Peyer's patch (tissue), 4 donors: ENCODE results near the gene CCDC107. TPM values are rescaled to one million over a fixed set of nuclear protein-coding genes. Genes with fewer than 3 reads are reported as not detected.

Experiments used
- DNase-seq, 3 donors: peaks; one replicate each; pipeline ENCODE4 v3.0.0-alpha.2; 2017 to 2019
- H3K27ac ChIP-seq, 4 donors: fragments of 200-600 bp; sonication (generic); one replicate each; pipeline ENCODE4 v1.5.1; 2016 to 2019
- H3K27me3 ChIP-seq, 2 donors: fragments of 200-600 bp; sonication (generic); one replicate each; pipeline ENCODE4 v1.5.1; 2019
- H3K36me3 ChIP-seq, 3 donors: fragments of 200-600 bp; sonication (generic); one replicate each; pipeline ENCODE4 v1.5.1; 2016 to 2019
- H3K4me1 ChIP-seq, 4 donors: fragments of 200-600 bp; sonication (generic); one replicate each; pipeline ENCODE4 v1.5.1; 2016 to 2019
- H3K4me3 ChIP-seq, 4 donors: fragments of 200-600 bp; sonication (generic); 1 replicate in 3 of 4; 2 replicates in 1 of 4; pipeline ENCODE4 v1.5.1; 2016 to 2019; ENCODE audit warnings: mild to moderate bottlenecking in 1 of 4
- H3K9me3 ChIP-seq, 4 donors: fragments of 200-600 bp; sonication (generic); one replicate each; pipeline ENCODE4 v1.5.1; 2016 to 2019; ENCODE audit warnings: mild to moderate bottlenecking in 1 of 4
- CTCF ChIP-seq, 6 experiments: fragments of 450-650 bp in 4 of 6; fragments of 200-600 bp in 2 of 6; sonication (generic) in 1 of 6; IDR thresholded peaks; one replicate each; pipeline ENCODE4 v1.5.1; 2017 to 2019; ENCODE audit warnings: antibody characterized with exemption in 6 of 6, mild to moderate bottlenecking in 3 of 6, moderate library complexity in 1 of 6
- POLR2A ChIP-seq, 2 donors: fragments of 450-650 bp; IDR thresholded peaks; one replicate each; pipeline ENCODE4 v1.5.1; 2017; ENCODE audit warnings: antibody characterized with exemption in 2 of 2, mild to moderate bottlenecking in 2 of 2, moderate library complexity in 2 of 2
- total RNA-seq, 4 donors: library from RNA; depleted of rRNA; stranded (reverse); fragments of >200 nt; gene quantifications; one replicate each; pipeline ENCODE4 v1.1.0, GENCODE V29; 2016

CCDC107 gene
- total RNA-seq, 4 donors from 2014 or later: 14.0 to 21.9 (median 20.2) TPM

- peaks cover 0 to 8% (median 0%) of the 10 kb centered on the region in 3 donors for H3K36me3 ChIP-seq
- TF ChIP-seq CTCF (IDR thresholded peaks at IDR 0.05) (no peak), POLR2A (IDR thresholded peaks at IDR 0.05) (no peak)
- H3K27ac ChIP-seq: peak within 1 kb of the TSS; percentile 75 to 89 (median 80)
- DNase-seq: peak in 1 of 3 donors; percentile 59
- peak within 1 kb of the TSS; percentile 51 to 69 (median 68) for H3K4me3 ChIP-seq
- H3K27me3 ChIP-seq: no peaks in the 10 kb centered on the region
- H3K9me3 ChIP-seq: no peaks in the 10 kb centered on the region
- H3K4me1 ChIP-seq: peaks cover 0 to 23% (median 0%) of the 10 kb centered on the region in 4 donors
Measured at GRCh38 chr9:35689542-35690293, 31.6 kb downstream of the CCDC107 start, which contains the start of gene TPM2. TSS of gene TPM2 (minus strand) at chr9:35689925. CDS start at chr9:35689817, 108 bp downstream.

DNA sequence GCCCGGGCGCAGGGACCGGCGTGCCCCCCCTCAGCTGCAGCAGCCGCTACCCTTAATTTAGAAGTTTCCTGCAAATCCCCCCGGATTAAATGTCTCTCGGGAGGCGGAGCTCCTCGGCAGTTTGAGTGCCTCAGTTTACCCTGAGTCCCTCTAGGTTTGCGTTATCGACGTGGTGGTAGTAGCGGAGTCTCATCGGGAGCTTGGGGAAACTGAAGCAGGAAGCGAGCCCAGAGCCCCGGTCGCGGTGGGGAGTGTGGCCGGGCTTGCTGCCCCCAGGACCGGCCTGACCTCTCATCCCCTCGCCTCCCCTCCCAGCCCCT, 32.2 kb downstream of the CCDC107 start:
- H3K4me3 ChIP-seq: peak overlapping the region; percentile 51 to 69 (median 68)
- TF ChIP-seq CTCF (IDR thresholded peaks at IDR 0.05): no peak
- TF ChIP-seq POLR2A (IDR thresholded peaks at IDR 0.05): no peak
- H3K27me3 ChIP-seq: no peaks in the 10 kb centered on the region
- no peaks in the 10 kb centered on the region for H3K9me3 ChIP-seq
- no peak for DNase-seq
- H3K36me3 ChIP-seq: peaks cover 0 to 3% (median 0%) of the 10 kb centered on the region in 3 donors
- peak overlapping the region; percentile 75 to 89 (median 80) for H3K27ac ChIP-seq
- peaks cover 0 to 23% (median 0%) of the 10 kb centered on the region in 4 donors for H3K4me1 ChIP-seq

- Histone ChIP-seq H3K27me3 (no peaks in the 10 kb centered on the region), H3K9me3 (no peaks in the 10 kb centered on the region), H3K4me3 (peak overlapping the region; percentile 51 to 69 (median 68)), H3K4me1 (peaks cover 0 to 23% (median 0%) of the 10 kb centered on the region in 4 donors), H3K27ac (peak overlapping the region; percentile 75 to 89 (median 80)), H3K36me3 (no peaks in the 10 kb centered on the region)
- TF ChIP-seq POLR2A (IDR thresholded peaks at IDR 0.05) (no peak), CTCF (IDR thresholded peaks at IDR 0.05) (no peak)
- DNase-seq: peak; percentile 51 to 76 (median 73)
Measured at GRCh38 chr9:35690614-35691333, 32.7 kb downstream of the CCDC107 start.

DNA sequence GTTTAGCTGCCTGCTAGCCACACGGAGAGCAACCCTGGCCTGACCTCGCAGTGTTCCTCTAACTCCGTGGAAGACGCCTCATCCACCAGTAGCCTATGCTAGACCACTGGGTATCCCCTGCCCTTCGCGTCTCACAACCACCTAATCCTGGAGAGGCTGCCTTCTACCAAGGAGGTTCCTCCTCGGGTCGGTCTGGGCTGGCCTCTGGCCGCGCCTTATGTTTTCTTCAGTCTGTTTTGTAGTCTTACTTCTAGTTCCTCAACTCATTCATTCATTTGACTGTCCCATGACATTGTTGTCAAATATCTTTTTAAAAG, 33.2 kb downstream of the CCDC107 start:
- no peak for TF ChIP-seq POLR2A (IDR thresholded peaks at IDR 0.05)
- TF ChIP-seq CTCF (IDR thresholded peaks at IDR 0.05): no peak
- no peaks in the 10 kb centered on the region for H3K36me3 ChIP-seq
- H3K4me1 ChIP-seq: peaks cover 0 to 26% (median 0%) of the 10 kb centered on the region in 4 donors
- peak overlapping the region; percentile 75 to 89 (median 80) for H3K27ac ChIP-seq
- H3K4me3 ChIP-seq: peak overlapping the region; percentile 51 to 69 (median 68)
- no peaks in the 10 kb centered on the region for H3K9me3 ChIP-seq
- H3K27me3 ChIP-seq: no peaks in the 10 kb centered on the region
- no peak for DNase-seq

GRCh38 chr9:35691757-35692301, 33.7 kb downstream of the CCDC107 start:
- no peaks in the 10 kb centered on the region for H3K9me3 ChIP-seq
- TF ChIP-seq CTCF (IDR thresholded peaks at IDR 0.05): no peak
- TF ChIP-seq POLR2A (IDR thresholded peaks at IDR 0.05): no peak
- H3K36me3 ChIP-seq: peaks cover 0 to 2% (median 0%) of the 10 kb centered on the region in 3 donors
- no peaks in the 10 kb centered on the region for H3K27me3 ChIP-seq
- peak overlapping the region in 3 of 4 donors; percentile 75 to 89 (median 83) for H3K27ac ChIP-seq
- no peak for DNase-seq
- H3K4me3 ChIP-seq: peak overlapping the region in 1 of 4 donors; percentile 69
- peaks cover 0 to 31% (median 0%) of the 10 kb centered on the region in 4 donors for H3K4me1 ChIP-seq
